ENCODE data around the gene SETD7.

SETD7 gene

GRCh38 chr4:139481465-139481864 is 74.6 kb downstream of the SETD7 start:
- ChIA-PET CTCF (interaction anchor here (0.6 to 1.4 kb wide), 2 partner anchors 28 to 350 kb away, joined by 3 to 7 read pairs; no protein-coding TSS in a partner anchor), POLR2A (no interaction called here)
- TF ChIP-seq CTBP1 (IDR thresholded peaks at IDR 0.05; ENCODE audit: borderline replicate concordance) = no peak
- TF ChIP-seq BHLHE40 (IDR thresholded peaks at IDR 0.05; ENCODE audit: borderline replicate concordance) = no peak
- TF ChIP-seq ARNT (IDR thresholded peaks at IDR 0.05) = no peak
- no peak for TF ChIP-seq SUZ12 (IDR thresholded peaks at IDR 0.05)
- no peak for TF ChIP-seq HDGF (IDR thresholded peaks at IDR 0.05; ENCODE audit: borderline replicate concordance)
- TF ChIP-seq L3MBTL2 (conservative IDR thresholded peaks at IDR 0.05) = no peak
- TF ChIP-seq SP1 (IDR thresholded peaks at IDR 0.05) = no peak
- no peak for TF ChIP-seq ELF4 (IDR thresholded peaks at IDR 0.05)
- no peak for TF ChIP-seq FOXM1 (IDR thresholded peaks at IDR 0.05; ENCODE audit: borderline replicate concordance)
- no peak for TF ChIP-seq LEF1 (IDR thresholded peaks at IDR 0.05; ENCODE audit: borderline replicate concordance)
- no peak for TF ChIP-seq FOXK2 (IDR thresholded peaks at IDR 0.05)
- no peak for TF ChIP-seq NFRKB (IDR thresholded peaks at IDR 0.05)
- no peak for TF ChIP-seq TARDBP (IDR thresholded peaks at IDR 0.05)
- DNase-seq (ENCODE audit: extremely low spot score) = no peak

- DNase-seq (ENCODE audit: extremely low spot score) = no peak
- CTCF ChIA-PET = interaction anchor here (1.0 kb wide), 2 partner anchors 12 to 21 kb away, joined by 3 to 4 read pairs; no protein-coding TSS in a partner anchor
- TF ChIP-seq HDGF (IDR thresholded peaks at IDR 0.05; ENCODE audit: borderline replicate concordance) (no peak), NFRKB (IDR thresholded peaks at IDR 0.05) (no peak), L3MBTL2 (conservative IDR thresholded peaks at IDR 0.05) (no peak)
- POLR2A ChIA-PET = interaction anchor here (1.8 kb wide), 1 partner anchor 23 kb away, joined by 9 read pairs; the partner anchor contains the start of gene RAB33B
These were observed 79.7 kb downstream of the SETD7 start for GRCh38 chr4:139476363-139476762.

GRCh38 chr4:139472852-139473251 is 83.2 kb downstream of the SETD7 start:
- TF ChIP-seq TARDBP (IDR thresholded peaks at IDR 0.05) = no peak
- no peak for TF ChIP-seq HDGF (IDR thresholded peaks at IDR 0.05; ENCODE audit: borderline replicate concordance)
- TF ChIP-seq FOXA1 (IDR thresholded peaks at IDR 0.05) = no peak
- DNase-seq (ENCODE audit: extremely low spot score) = no peak
- CTCF ChIA-PET = no interaction called here
- POLR2A ChIA-PET = no interaction called here

GRCh38 chr4:139470997-139471665 is 84.9 kb downstream of the SETD7 start:
- no peak for DNase-seq (ENCODE audit: extremely low spot score)
- TF ChIP-seq SUZ12 (IDR thresholded peaks at IDR 0.05) = no peak
- TF ChIP-seq FOXA1 (IDR thresholded peaks at IDR 0.05) = no peak
- TF ChIP-seq CTBP1 (IDR thresholded peaks at IDR 0.05; ENCODE audit: borderline replicate concordance) = no peak
- no peak for TF ChIP-seq FOXK2 (IDR thresholded peaks at IDR 0.05)
- TF ChIP-seq NFRKB (IDR thresholded peaks at IDR 0.05) = no peak
- TF ChIP-seq L3MBTL2 (conservative IDR thresholded peaks at IDR 0.05) = no peak
- no peak for TF ChIP-seq BHLHE40 (IDR thresholded peaks at IDR 0.05; ENCODE audit: borderline replicate concordance)
- no peak for TF ChIP-seq SP1 (IDR thresholded peaks at IDR 0.05)
- no peak for TF ChIP-seq TARDBP (IDR thresholded peaks at IDR 0.05)
- no peak for TF ChIP-seq LEF1 (IDR thresholded peaks at IDR 0.05; ENCODE audit: borderline replicate concordance)
- no peak for TF ChIP-seq ZNF384 (IDR thresholded peaks at IDR 0.05)
- TF ChIP-seq FOXM1 (IDR thresholded peaks at IDR 0.05; ENCODE audit: borderline replicate concordance) = no peak
- TF ChIP-seq ARNT (IDR thresholded peaks at IDR 0.05) = no peak
- no peak for TF ChIP-seq HDGF (IDR thresholded peaks at IDR 0.05; ENCODE audit: borderline replicate concordance)
- no peak for TF ChIP-seq ELF4 (IDR thresholded peaks at IDR 0.05)
- TF ChIP-seq PKNOX1 (IDR thresholded peaks at IDR 0.05) = no peak
- ChIA-PET POLR2A (interaction anchor here (0.6 to 1.2 kb wide), 2 partner anchors 18 kb away, joined by 3 read pairs; no protein-coding TSS in a partner anchor), CTCF (interaction anchor here (0.5 to 0.7 kb wide), 2 partner anchors 129 to 179 kb away, joined by 3 read pairs; no protein-coding TSS in a partner anchor)

DNA sequence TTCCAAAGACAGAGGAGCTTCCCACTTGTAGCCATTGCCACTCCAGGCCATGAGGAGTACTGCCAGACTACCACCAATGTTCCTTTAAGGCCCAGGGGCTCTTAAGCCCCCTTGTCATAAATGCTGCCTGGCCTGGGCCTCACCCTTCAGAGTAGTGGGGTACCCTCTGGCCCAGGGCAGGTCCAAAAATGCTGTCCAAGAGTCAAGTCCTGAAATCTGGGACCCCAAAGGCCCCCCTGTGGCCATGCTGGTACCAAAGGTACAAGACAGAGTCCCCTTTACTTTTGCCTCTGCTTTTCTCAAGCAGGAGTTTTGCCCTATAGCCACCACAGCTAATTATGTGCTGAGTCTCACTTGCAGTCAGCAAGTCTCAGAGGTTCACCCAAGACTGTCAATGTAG is 85.7 kb downstream of the SETD7 start:
- TF ChIP-seq ZNF384 (IDR thresholded peaks at IDR 0.05) = no peak
- TF ChIP-seq ARNT (IDR thresholded peaks at IDR 0.05) = no peak
- no peak for TF ChIP-seq L3MBTL2 (conservative IDR thresholded peaks at IDR 0.05)
- no peak for TF ChIP-seq PKNOX1 (IDR thresholded peaks at IDR 0.05)
- no peak for TF ChIP-seq TARDBP (IDR thresholded peaks at IDR 0.05)
- ChIA-PET POLR2A (interaction anchor here (1.2 kb wide), 1 partner anchor 17 kb away, joined by 3 read pairs; no protein-coding TSS in a partner anchor), CTCF (no interaction called here)
- no peak for DNase-seq (ENCODE audit: extremely low spot score)

DNA sequence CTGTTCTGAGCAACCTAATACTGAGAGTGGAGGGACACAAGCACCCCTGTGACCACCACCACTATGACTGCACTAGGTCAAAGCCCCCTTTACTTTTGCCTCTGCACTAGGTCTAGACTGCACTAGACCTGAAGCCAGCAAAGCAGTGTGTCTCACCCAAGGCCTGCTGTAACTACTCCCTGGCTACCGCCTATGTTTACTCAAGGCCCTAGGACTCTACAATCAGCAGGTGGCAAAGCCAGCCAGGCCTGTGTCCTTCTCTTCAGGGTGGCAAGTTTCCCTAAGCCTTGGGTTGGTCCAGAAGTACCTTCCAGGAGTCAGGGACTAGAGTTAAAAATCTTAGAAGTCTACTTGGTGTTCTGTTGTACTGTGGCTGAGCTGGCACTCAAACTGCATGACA is 86.2 kb downstream of the SETD7 start:
- no peak for DNase-seq (ENCODE audit: extremely low spot score)
- TF ChIP-seq FOXM1 (IDR thresholded peaks at IDR 0.05; ENCODE audit: borderline replicate concordance) = no peak
- no peak for TF ChIP-seq TARDBP (IDR thresholded peaks at IDR 0.05)
- TF ChIP-seq L3MBTL2 (conservative IDR thresholded peaks at IDR 0.05) = no peak
- no peak for TF ChIP-seq NFRKB (IDR thresholded peaks at IDR 0.05)
- no peak for TF ChIP-seq ARNT (IDR thresholded peaks at IDR 0.05)
- TF ChIP-seq BHLHE40 (IDR thresholded peaks at IDR 0.05; ENCODE audit: borderline replicate concordance) = no peak
- TF ChIP-seq ELF4 (IDR thresholded peaks at IDR 0.05) = no peak
- no peak for TF ChIP-seq FOXA1 (IDR thresholded peaks at IDR 0.05)
- TF ChIP-seq SP1 (IDR thresholded peaks at IDR 0.05) = no peak
- TF ChIP-seq FOXK2 (IDR thresholded peaks at IDR 0.05) = no peak
- no peak for TF ChIP-seq PKNOX1 (IDR thresholded peaks at IDR 0.05)
- TF ChIP-seq CTBP1 (IDR thresholded peaks at IDR 0.05; ENCODE audit: borderline replicate concordance) = no peak
- TF ChIP-seq HDGF (IDR thresholded peaks at IDR 0.05; ENCODE audit: borderline replicate concordance) = no peak
- TF ChIP-seq ZNF384 (IDR thresholded peaks at IDR 0.05) = no peak
- TF ChIP-seq LEF1 (IDR thresholded peaks at IDR 0.05; ENCODE audit: borderline replicate concordance) = no peak
- TF ChIP-seq SUZ12 (IDR thresholded peaks at IDR 0.05) = no peak
- CTCF ChIA-PET = no interaction called here
- POLR2A ChIA-PET = interaction anchor here (1.2 kb wide), 1 partner anchor 17 kb away, joined by 3 read pairs; no protein-coding TSS in a partner anchor

Data from HEK293T (cell line).